Left lung (tissue), 10 donors: ENCODE results near the gene KRTAP5-6. TPM values are rescaled to one million over a fixed set of nuclear protein-coding genes. Genes with fewer than 3 reads are reported as not detected.

Experiments used
- ATAC-seq: fragments of 200-7000 bp; cut with Tn5 transposase; one replicate; pipeline ENCODE4 v1.9.1; 2020; ENCODE audit warnings: moderate library complexity
- DNase-seq, 4 donors: peaks; one replicate each; pipeline ENCODE4 v3.0.0-alpha.2; 2013 to 2020
- H3K27ac ChIP-seq, 2 donors: fragments of 200-600 bp; sonication (generic) in 1 of 2; one replicate each; pipeline versions ENCODE4 v1.5.0 to v1.8.0; 2020 to 2021
- H3K27me3 ChIP-seq, 2 donors: fragments of 200-600 bp; sonication (generic) in 1 of 2; one replicate each; pipeline versions ENCODE4 v1.5.0 to v1.8.0; 2020 to 2021
- H3K36me3 ChIP-seq, 2 donors: fragments of 200-600 bp; sonication (generic) in 1 of 2; one replicate each; pipeline versions ENCODE4 v1.5.0 to v1.8.0; 2020 to 2021
- H3K4me1 ChIP-seq, 2 donors: fragments of 200-600 bp; one replicate each; pipeline ENCODE4 v1.8.0; 2021
- H3K4me3 ChIP-seq, 2 donors: fragments of 200-600 bp; sonication (generic) in 1 of 2; one replicate each; pipeline versions ENCODE4 v1.5.0 to v1.8.0; 2020 to 2021; ENCODE audit warnings: mild to moderate bottlenecking in 1 of 2
- H3K9me3 ChIP-seq, 2 donors: fragments of 200-600 bp; sonication (generic) in 1 of 2; one replicate each; pipeline versions ENCODE4 v1.5.0 to v1.8.0; 2020 to 2021
- intact Hi-C, 2 donors: fragments of 100-400 bp; cut with DNase I; formaldehyde crosslinking; loops; one replicate each; pipeline versions ENCODE4 v1.11.2 to v1.14.2; 2022
- polyA plus RNA-seq, 6 donors: library from polyadenylated mRNA; unstranded; fragments of 120-200 nt; gene quantifications; one replicate each; pipeline ENCODE4 v1.2.1, GENCODE V29; 2013; ENCODE audit not compliant: insufficient read length in 6 of 6
- total RNA-seq, 2 donors: library from RNA; stranded (reverse); fragmentation: NEBNext Ultra II Directional; extraction: Animal tissue kit (Norgen Biotek cat#: 25700); gene quantifications; one replicate each; pipeline ENCODE4 v1.2.1, GENCODE V29; 2021
- TF ChIP-seq, protein P1 (sequence below), 2 donors: fragments of 200-600 bp; sonication (generic) in 1 of 2; IDR thresholded peaks; one replicate each; pipeline versions ENCODE4 v1.5.0 to v1.8.0; 2021; ENCODE audit warnings: antibody characterized with exemption in 2 of 2
- donor health status: DM: no; HTN: yes; CAD: no.
- donor health status: DM: no; HTN: no; CAD: no.

Gene KRTAP5-6
- total and polyA plus RNA-seq, 8 donors: not detected

DNA sequence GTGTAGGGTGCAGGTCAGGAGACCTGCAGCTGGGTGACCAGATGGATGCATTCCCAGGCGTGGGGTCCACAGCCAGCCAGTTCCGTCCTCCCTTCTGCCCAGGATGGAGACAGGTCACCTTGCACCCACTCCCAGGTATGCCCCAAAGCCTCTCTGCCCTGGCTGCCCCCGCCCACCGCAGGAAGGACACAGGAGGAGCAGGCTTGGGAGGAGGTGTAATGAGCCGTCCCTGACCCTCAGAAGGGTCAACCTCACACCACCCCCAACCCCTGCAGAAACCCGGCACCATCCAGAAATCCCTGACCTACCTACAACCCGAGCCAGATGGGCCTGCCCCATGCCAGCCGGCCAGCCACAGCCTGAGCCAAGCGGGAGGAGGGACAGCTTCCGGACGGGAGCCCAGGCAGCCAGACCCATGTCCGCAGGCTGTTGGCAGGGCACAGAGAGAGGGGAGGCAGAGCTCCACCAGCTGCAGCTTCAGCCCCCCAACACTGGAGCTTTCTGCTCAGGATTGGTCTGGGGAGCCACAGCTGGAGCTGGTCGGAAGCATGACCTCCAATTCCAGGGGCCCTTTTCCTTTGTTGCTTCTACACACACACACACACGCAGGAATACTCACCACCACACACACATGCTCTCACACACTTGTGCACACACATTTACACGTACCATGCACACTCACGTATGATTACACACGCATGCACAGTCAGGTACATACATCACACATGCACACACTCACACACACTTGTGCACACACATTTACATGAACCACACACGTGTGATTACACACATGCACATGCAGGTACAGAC, 48.1 kb downstream of the KRTAP5-6 start:
- H3K4me3 ChIP-seq: no peak overlapping the region
- TF ChIP-seq, protein P1, sequence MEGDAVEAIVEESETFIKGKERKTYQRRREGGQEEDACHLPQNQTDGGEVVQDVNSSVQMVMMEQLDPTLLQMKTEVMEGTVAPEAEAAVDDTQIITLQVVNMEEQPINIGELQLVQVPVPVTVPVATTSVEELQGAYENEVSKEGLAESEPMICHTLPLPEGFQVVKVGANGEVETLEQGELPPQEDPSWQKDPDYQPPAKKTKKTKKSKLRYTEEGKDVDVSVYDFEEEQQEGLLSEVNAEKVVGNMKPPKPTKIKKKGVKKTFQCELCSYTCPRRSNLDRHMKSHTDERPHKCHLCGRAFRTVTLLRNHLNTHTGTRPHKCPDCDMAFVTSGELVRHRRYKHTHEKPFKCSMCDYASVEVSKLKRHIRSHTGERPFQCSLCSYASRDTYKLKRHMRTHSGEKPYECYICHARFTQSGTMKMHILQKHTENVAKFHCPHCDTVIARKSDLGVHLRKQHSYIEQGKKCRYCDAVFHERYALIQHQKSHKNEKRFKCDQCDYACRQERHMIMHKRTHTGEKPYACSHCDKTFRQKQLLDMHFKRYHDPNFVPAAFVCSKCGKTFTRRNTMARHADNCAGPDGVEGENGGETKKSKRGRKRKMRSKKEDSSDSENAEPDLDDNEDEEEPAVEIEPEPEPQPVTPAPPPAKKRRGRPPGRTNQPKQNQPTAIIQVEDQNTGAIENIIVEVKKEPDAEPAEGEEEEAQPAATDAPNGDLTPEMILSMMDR (IDR thresholded peaks at IDR 0.05): no peak
- DNase-seq: peak in 2 of 4 donors; percentile 17 to 77
- H3K4me1 ChIP-seq: peaks cover 0 to 34% of the 10 kb centered on the region in 2 donors
- H3K36me3 ChIP-seq: peaks cover 0 to 23% of the 10 kb centered on the region in 2 donors
- no peak for ATAC-seq
- intact Hi-C loops: no loop called here
- no peaks in the 10 kb centered on the region for H3K9me3 ChIP-seq
- H3K27me3 ChIP-seq: peaks cover 14 to 37% of the 10 kb centered on the region in 2 donors
- H3K27ac ChIP-seq: no peak overlapping the region

DNA sequence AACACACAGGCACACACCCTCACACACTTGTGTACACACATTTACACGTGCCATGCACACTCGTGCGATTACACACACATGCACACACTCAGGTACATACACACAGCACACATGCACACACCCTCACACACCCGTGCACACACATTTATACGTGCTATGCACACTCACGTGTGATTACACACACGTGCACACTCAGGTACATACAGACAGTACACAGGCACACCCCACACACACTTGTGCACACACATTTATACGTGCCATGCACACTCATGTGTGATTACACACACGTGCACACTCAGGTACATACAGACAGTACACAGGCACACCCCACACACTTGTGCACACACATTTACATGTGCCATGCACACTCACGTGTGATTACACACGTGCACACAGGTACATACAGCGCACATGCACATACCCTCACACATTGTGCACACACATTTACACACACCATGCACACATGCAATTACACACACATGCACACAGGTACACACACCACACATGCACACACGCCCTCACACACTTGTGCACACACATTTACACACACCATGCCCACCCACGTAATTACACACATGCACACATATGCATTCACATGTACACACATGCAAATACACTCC, 48.8 kb downstream of the KRTAP5-6 start:
- no peaks in the 10 kb centered on the region for H3K9me3 ChIP-seq
- ATAC-seq: no peak
- DNase-seq: peak in 1 of 4 donors; percentile 13
- intact Hi-C loops: no loop called here
- peaks cover 0 to 24% of the 10 kb centered on the region in 2 donors for H3K36me3 ChIP-seq
- no peak overlapping the region for H3K4me3 ChIP-seq
- H3K4me1 ChIP-seq: peaks cover 0 to 41% of the 10 kb centered on the region in 2 donors
- peaks cover 14 to 43% of the 10 kb centered on the region in 2 donors for H3K27me3 ChIP-seq
- H3K27ac ChIP-seq: no peak overlapping the region
- TF ChIP-seq, protein P1 (IDR thresholded peaks at IDR 0.05): no peak

DNA sequence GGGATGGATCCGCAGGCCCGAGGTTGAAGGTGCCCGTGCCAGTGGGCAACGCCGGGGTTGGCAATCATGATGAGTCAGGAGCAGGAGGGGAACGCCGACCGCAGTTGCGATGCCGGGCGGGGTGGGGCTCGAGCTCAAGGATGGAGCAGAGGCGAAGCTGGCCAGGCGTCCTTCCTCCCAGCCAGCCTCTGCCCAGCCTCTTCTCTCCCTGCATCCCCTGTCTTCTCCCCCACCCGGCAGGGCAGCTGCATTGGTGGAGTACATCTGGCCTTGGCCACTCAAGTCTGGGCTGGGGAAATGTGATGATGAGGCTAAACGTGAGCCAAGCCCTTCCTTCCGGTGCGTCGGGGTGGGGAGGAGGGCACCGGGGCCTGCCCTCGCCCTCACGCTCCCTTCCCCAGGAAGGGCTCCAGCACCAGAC, 49.5 kb downstream of the KRTAP5-6 start:
- intact Hi-C loops: no loop called here
- ATAC-seq: no peak
- TF ChIP-seq, protein P1 (IDR thresholded peaks at IDR 0.05): no peak

DNA sequence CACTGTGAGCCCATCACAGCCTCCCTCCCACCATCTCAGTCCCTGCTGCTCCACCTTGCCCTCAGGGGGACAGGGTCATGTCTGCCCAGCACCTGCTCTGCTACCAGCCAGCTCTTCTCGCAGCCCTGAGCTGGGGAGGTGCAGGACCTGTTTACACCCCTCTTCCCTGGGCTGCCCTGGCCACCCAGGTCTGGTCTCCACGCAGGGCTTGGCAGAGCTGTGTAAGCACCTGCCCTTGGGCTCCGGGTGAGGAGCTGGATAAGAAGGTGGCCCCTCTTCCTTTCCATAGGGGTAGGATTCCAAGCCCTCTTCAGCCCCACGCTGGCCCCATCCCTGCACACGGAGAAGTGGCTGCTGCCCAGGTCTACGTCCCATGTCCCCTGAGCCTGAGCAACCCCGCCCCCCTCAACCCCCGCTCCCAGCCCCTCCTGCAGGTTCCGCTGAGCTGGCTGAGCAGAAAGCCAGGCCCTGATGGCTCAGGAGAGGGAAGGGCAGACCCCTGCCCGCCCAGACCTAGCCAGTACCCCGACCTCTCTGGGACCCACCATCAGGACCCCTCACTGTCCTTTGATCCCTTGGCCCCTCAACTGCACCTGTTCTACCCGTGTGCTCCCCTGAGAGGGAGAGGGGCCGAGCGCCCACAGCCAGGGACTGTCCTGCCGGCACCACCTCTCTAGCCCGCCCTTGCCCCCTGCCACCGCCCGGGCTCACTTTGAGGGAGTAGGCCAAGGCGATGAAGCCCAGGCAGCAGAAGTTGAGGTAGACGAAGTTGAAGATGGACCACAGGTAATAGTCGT, 50.2 kb downstream of the KRTAP5-6 start:
- intact Hi-C loops: no loop called here
- Histone ChIP-seq H3K9me3 (no peaks in the 10 kb centered on the region), H3K36me3 (peaks cover 0 to 38% of the 10 kb centered on the region in 2 donors), H3K27me3 (peaks cover 14 to 39% of the 10 kb centered on the region in 2 donors), H3K4me3 (no peak overlapping the region), H3K27ac (no peak overlapping the region), H3K4me1 (peaks cover 0 to 51% of the 10 kb centered on the region in 2 donors)
- TF ChIP-seq, protein P1 (IDR thresholded peaks at IDR 0.05): no peak
- DNase-seq (peak in 2 of 4 donors; percentile 34 to 75), ATAC-seq (no peak)

More for the DNA sequence above, 49.5 kb downstream of the KRTAP5-6 start:
- Histone ChIP-seq H3K27ac (no peak overlapping the region), H3K27me3 (peaks cover 14 to 40% of the 10 kb centered on the region in 2 donors), H3K4me3 (no peak overlapping the region), H3K9me3 (no peaks in the 10 kb centered on the region), H3K4me1 (peaks cover 0 to 47% of the 10 kb centered on the region in 2 donors), H3K36me3 (peaks cover 0 to 31% of the 10 kb centered on the region in 2 donors)
- peak in 2 of 4 donors; percentile 47 to 83 for DNase-seq

Other genes with a start within 250 kb of the KRTAP5-6 start
- gene MOB2, start 210.4 kb upstream of the KRTAP5-6 start, total RNA-seq: 10 to 100 TPM; 38.6 to 41.3 TPM
- gene MOB2, start 210.4 kb upstream of the KRTAP5-6 start, polyA plus RNA-seq: 10 to 100 TPM; 36.1 to 39.9 (median 37.1) TPM
- 10 to 100 TPM in 1 of 2 donors, 1 to 10 TPM in 1; 9.9 to 21.8 TPM for gene DUSP8, start 124.9 kb upstream of the KRTAP5-6 start, total RNA-seq
- 1 to 10 TPM in 5 of 6 donors, under 1 TPM in 1; 0.80 to 2.0 (median 1.6) TPM for gene DUSP8, start 124.9 kb upstream of the KRTAP5-6 start, polyA plus RNA-seq
- gene KRTAP5-1, start 111.9 kb upstream of the KRTAP5-6 start, total RNA-seq: not detected
- under 1 TPM in 1 of 6 donors, not detected in 5; 0.21 TPM for gene KRTAP5-1, start 111.9 kb upstream of the KRTAP5-6 start, polyA plus RNA-seq
- gene KRTAP5-2, start 98.9 kb upstream of the KRTAP5-6 start, total RNA-seq: not detected
- not detected for gene KRTAP5-2, start 98.9 kb upstream of the KRTAP5-6 start, polyA plus RNA-seq
- not detected for gene KRTAP5-3, start 88.7 kb upstream of the KRTAP5-6 start, total RNA-seq
- not detected for gene KRTAP5-3, start 88.7 kb upstream of the KRTAP5-6 start, polyA plus RNA-seq
- not detected for gene KRTAP5-4, start 75.1 kb upstream of the KRTAP5-6 start, total RNA-seq
- gene KRTAP5-4, start 75.1 kb upstream of the KRTAP5-6 start, polyA plus RNA-seq: not detected
- not detected for gene KRTAP5-5, start 67.4 kb upstream of the KRTAP5-6 start, total RNA-seq
- gene KRTAP5-5, start 67.4 kb upstream of the KRTAP5-6 start, polyA plus RNA-seq: not detected
- gene IFITM10, start 53.4 kb downstream of the KRTAP5-6 start, total RNA-seq: 10 to 100 TPM in 1 of 2 donors, 1 to 10 TPM in 1; 3.4 to 16.5 TPM
- gene IFITM10, start 53.4 kb downstream of the KRTAP5-6 start, polyA plus RNA-seq: under 1 TPM in 5 of 6 donors, not detected in 1; 0.07 to 0.24 (median 0.11) TPM
- gene CTSD, start 66.7 kb downstream of the KRTAP5-6 start, total RNA-seq: 1,000 to 10,000 TPM; 1,902 to 2,455 TPM
- 100 to 1,000 TPM; 124 to 171 (median 145) TPM for gene CTSD, start 66.7 kb downstream of the KRTAP5-6 start, polyA plus RNA-seq
- 1 to 10 TPM; 6.0 to 8.8 TPM for gene SYT8, start 137.8 kb downstream of the KRTAP5-6 start, total RNA-seq
- 1 to 10 TPM in 2 of 6 donors, under 1 TPM in 4; 0.21 to 1.9 (median 0.82) TPM for gene SYT8, start 137.8 kb downstream of the KRTAP5-6 start, polyA plus RNA-seq
- gene TNNI2, start 141.8 kb downstream of the KRTAP5-6 start, total RNA-seq: 1 to 10 TPM; 3.4 to 8.5 TPM
- under 1 TPM in 5 of 6 donors, not detected in 1; 0.24 to 0.74 (median 0.32) TPM for gene TNNI2, start 141.8 kb downstream of the KRTAP5-6 start, polyA plus RNA-seq
- 10 to 100 TPM; 29.8 to 76.6 TPM for gene LSP1, start 155.9 kb downstream of the KRTAP5-6 start, total RNA-seq
- gene LSP1, start 155.9 kb downstream of the KRTAP5-6 start, polyA plus RNA-seq: 1 to 10 TPM; 5.9 to 8.8 (median 7.0) TPM
- not detected for gene PRR33, start 194.7 kb downstream of the KRTAP5-6 start, total RNA-seq
- under 1 TPM; 0.05 to 0.15 (median 0.11) TPM for gene PRR33, start 194.7 kb downstream of the KRTAP5-6 start, polyA plus RNA-seq
- gene TNNT3, start 222.5 kb downstream of the KRTAP5-6 start, total RNA-seq: 1 to 10 TPM; 2.0 to 3.0 TPM
- gene TNNT3, start 222.5 kb downstream of the KRTAP5-6 start, polyA plus RNA-seq: 1 to 10 TPM; 1.7 to 4.4 (median 2.5) TPM